ENCODE measurements around the gene MAPK12. TPM values are rescaled to one million over a fixed set of nuclear protein-coding genes. Genes with fewer than 3 reads are reported as not detected.

MAPK12 gene
- total and polyA plus RNA-seq, 2 of the 8 experiments (the other 6 are each of a cell fraction or from before 2014, with no cell fraction given), result 17.3 to 20.3 TPM

DNA sequence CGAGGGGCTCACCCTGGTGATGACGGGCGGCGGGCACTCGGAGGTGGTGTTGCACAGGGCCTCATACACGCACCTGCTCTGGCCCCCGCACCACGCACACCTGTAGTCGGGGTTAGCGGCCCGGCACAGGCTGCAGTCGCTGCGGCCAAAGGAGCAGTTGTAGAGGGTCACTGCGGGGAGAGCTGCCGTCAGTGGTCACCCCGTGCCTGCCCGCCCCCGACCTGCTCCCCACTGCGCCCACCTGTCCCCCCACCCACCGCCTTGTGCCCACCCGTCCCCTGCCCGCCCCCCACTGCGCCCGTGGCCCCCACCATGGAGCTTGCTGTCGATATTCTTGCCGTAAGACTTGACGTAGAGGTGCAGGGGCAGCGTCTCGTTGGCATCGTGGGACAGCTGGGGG, 22.3 kb upstream of the MAPK12 start:
- Histone ChIP-seq H3K36me3 (ENCODE audit: control insufficient read depth in 2 of 4, insufficient read depth in 4 of 4, low read length in 3 of 4) (peaks cover 21 to 83% (median 27%) of the 10 kb centered on the region in 4 experiments), H3K23me2 (ENCODE audit: low read depth, low read length) (no peaks in the 10 kb centered on the region), H3K9me3 (ENCODE audit: insufficient read depth in 2 of 2, low read depth in 1 of 2, low read length in 1 of 2) (no peaks in the 10 kb centered on the region; a peak in 1 of 4 replicates), H2AFZ (ENCODE audit: low read length) (no peak overlapping the region), H3K14ac (ENCODE audit: insufficient read length) (no peak overlapping the region), H4K91ac (replicated peaks; ENCODE audit: insufficient read length, low read length) (no peak overlapping the region), H2BK120ac (replicated peaks; ENCODE audit: low read depth, low read length) (no peak overlapping the region), H3K56ac (replicated peaks; ENCODE audit: insufficient read length, low read depth, low read length) (no peak overlapping the region), H2BK12ac (ENCODE audit: low read depth, low read length) (no peak overlapping the region), H2AK5ac (ENCODE audit: low read depth, low read length) (no peak overlapping the region), H3K18ac (ENCODE audit: extremely low read depth, low read length) (no peak overlapping the region), H3K23ac (ENCODE audit: insufficient read length) (no peak overlapping the region), H3K27ac (ENCODE audit: low read depth, low read length) (no peak overlapping the region), H4K20me1 (replicated peaks in 1 of 2; ENCODE audit: control insufficient read depth in 1 of 2, insufficient read depth in 2 of 2, low read length in 2 of 2) (peaks cover 2 to 11% of the 10 kb centered on the region in 2 experiments), H2BK20ac (ENCODE audit: low read length) (no peak overlapping the region), H3K4ac (replicated peaks; ENCODE audit: insufficient read length, low read depth, low read length) (no peak overlapping the region), H3K4me3 (ENCODE audit: extremely low read depth in 1 of 4, insufficient read depth in 2 of 4, low read depth in 3 of 4, low read length in 4 of 4) (no peak overlapping the region), H3K9ac (replicated peaks in 1 of 4; ENCODE audit: extremely low read depth in 1 of 4, low read depth in 3 of 4, low read length in 3 of 4) (no peak overlapping the region), H4K8ac (ENCODE audit: extremely low read depth, insufficient read depth, low read length) (no peak overlapping the region), H2BK15ac (ENCODE audit: low read length) (no peak overlapping the region), H3K79me1 (ENCODE audit: low read depth, low read length) (no peaks in the 10 kb centered on the region), H3K4me1 (replicated peaks in 1 of 4; ENCODE audit: control insufficient read depth in 3 of 4, insufficient read depth in 4 of 4, low read length in 3 of 4) (peaks cover 0 to 2% (median 0%) of the 10 kb centered on the region in 4 experiments; a peak in 2 of 7 replicates), H4K5ac (ENCODE audit: insufficient read length, low read depth, low read length) (no peak overlapping the region), H3K4me2 (ENCODE audit: insufficient read depth in 1 of 2, low read depth in 2 of 2, low read length in 2 of 2) (no peak overlapping the region), H2BK5ac (ENCODE audit: low read depth, low read length) (no peak overlapping the region), H3K79me2 (ENCODE audit: control insufficient read depth in 1 of 2, insufficient read depth in 2 of 2, low read length in 2 of 2) (no peaks in the 10 kb centered on the region), H3K27me3 (replicated peaks in 1 of 4; ENCODE audit: control insufficient read depth in 3 of 4, extremely low read depth in 1 of 4, insufficient read depth in 3 of 4, low read length in 3 of 4) (no peaks in the 10 kb centered on the region)
- DNase-seq (ENCODE audit: low read depth in 1 of 2, low spot score in 2 of 2) (no peak), FAIRE-seq (no peak)
- ChIA-PET CTCF (ENCODE audit: partially characterized antibody) (interaction anchor here (2.2 kb wide), 1 partner anchor 57 kb away, joined by 5 read pairs; no protein-coding TSS in a partner anchor), POLR2A (ENCODE audit: partially characterized antibody) (no interaction called here)
- 96% methylated on average over 21 of the region's 30 CpGs; no CpG with 5 or more reads in 1 of the 2 experiments for WGBS, 2 experiments (ENCODE audit: extremely low coverage in 1 of 2, insufficient coverage in 1 of 2, insufficient read length in 1 of 2, insufficient replicate concordance in 2 of 2, low coverage in 1 of 2, low lambda C conversion rate in 2 of 2, missing lambda C conversion rate in 1 of 2)
- TF ChIP-seq RBBP5 (IDR thresholded peaks at IDR 0.05; ENCODE audit: borderline replicate concordance, low read depth, low read length) (no peak), RNF2 (IDR thresholded peaks at IDR 0.05; ENCODE audit: borderline replicate concordance, low read depth, low read length, missing control alignments, poor library complexity, severe bottlenecking) (no peak), CEBPB (IDR thresholded peaks at IDR 0.05; ENCODE audit: low read depth, low read length) (no peak), KDM5A (IDR thresholded peaks at IDR 0.05; ENCODE audit: low read length) (no peak), TAF7 (optimal IDR thresholded peaks at IDR 0.05; ENCODE audit: borderline replicate concordance, low read depth, low read length) (no peak), TBP (IDR thresholded peaks at IDR 0.05; ENCODE audit: low read depth, low read length) (no peak), POU5F1 (IDR thresholded peaks at IDR 0.05; ENCODE audit: low read depth, low read length) (no peak), TCF12 (IDR thresholded peaks at IDR 0.05; ENCODE audit: low read depth, low read length) (no peak), POLR2AphosphoS5 (IDR thresholded peaks at IDR 0.05; ENCODE audit: low read depth, low read length) (no peak), CTCF (IDR thresholded peaks at IDR 0.05; ENCODE audit: control extremely low read depth in 1 of 3, insufficient read depth in 1 of 3, low read depth in 1 of 3, low read length in 3 of 3) (no peak)
- TF ChIP-seq, protein P1, sequence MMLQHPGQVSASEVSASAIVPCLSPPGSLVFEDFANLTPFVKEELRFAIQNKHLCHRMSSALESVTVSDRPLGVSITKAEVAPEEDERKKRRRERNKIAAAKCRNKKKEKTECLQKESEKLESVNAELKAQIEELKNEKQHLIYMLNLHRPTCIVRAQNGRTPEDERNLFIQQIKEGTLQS (IDR thresholded peaks at IDR 0.05; ENCODE audit: insufficient read depth, low read depth, low read length), result no peak

All from H1 (cell line).